ENCODE results near the gene PRR20G.

The PRR20G gene

DNA sequence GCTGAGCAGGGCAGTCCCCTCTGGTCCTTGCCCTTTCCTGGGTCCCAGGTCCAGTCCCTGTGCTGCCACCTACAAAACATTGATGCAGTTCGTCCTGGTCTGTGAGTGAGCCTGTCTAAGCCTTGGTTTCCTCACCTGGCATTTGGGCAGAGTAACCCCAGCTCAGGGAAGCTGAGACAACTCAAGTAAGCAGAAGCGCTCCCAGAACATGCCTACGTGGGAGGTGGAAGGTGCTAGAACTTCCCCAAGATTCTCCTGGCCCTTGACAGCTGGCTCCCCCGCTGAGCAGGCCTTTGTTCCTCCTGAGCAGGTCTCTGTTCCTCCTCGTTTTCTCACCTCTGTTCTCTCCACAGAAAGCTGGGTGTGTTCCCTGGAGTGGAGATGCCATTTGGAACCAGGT is 30.5 kb downstream of the PRR20G start:
- TF ChIP-seq, protein P1, sequence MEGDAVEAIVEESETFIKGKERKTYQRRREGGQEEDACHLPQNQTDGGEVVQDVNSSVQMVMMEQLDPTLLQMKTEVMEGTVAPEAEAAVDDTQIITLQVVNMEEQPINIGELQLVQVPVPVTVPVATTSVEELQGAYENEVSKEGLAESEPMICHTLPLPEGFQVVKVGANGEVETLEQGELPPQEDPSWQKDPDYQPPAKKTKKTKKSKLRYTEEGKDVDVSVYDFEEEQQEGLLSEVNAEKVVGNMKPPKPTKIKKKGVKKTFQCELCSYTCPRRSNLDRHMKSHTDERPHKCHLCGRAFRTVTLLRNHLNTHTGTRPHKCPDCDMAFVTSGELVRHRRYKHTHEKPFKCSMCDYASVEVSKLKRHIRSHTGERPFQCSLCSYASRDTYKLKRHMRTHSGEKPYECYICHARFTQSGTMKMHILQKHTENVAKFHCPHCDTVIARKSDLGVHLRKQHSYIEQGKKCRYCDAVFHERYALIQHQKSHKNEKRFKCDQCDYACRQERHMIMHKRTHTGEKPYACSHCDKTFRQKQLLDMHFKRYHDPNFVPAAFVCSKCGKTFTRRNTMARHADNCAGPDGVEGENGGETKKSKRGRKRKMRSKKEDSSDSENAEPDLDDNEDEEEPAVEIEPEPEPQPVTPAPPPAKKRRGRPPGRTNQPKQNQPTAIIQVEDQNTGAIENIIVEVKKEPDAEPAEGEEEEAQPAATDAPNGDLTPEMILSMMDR (IDR thresholded peaks at IDR 0.05; ENCODE audit: control insufficient read depth, insufficient read depth, low read depth, low read length, missing control alignments): no peak
- no peak for DNase-seq (ENCODE audit: low read depth)
- H3K4me3 ChIP-seq (ENCODE audit: control insufficient read depth, low read depth, low read length): no peak overlapping the region

DNA sequence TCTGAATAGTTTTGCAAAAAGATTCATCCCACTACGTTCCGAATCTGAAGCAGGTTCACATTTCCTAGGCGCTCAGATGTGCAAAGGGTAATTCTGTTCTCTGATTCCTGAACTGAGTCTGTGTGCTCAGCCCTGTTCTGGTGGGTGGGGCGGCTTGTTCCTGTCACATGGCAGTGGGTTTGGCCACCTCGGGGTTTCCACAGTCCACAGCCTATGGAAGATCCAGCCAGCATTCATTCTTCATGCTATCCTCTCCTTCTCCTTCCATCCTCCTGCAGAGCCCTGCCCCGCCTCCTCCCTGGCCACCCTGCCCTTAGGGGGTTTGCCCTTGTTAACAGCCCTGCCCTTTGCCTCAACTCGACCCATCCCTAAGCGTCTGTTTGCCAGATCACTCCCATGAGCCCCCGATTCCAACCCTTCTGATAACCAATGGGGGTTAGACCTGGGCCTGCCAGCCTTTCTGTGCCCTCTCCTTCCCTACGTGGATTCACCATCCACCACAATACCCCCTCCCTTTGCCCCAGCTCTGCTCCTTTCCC is 31.0 kb downstream of the PRR20G start:
- no peak for DNase-seq (ENCODE audit: low read depth)
- TF ChIP-seq, protein P1 (IDR thresholded peaks at IDR 0.05; ENCODE audit: control insufficient read depth, insufficient read depth, low read depth, low read length, missing control alignments): no peak
- H3K4me3 ChIP-seq (ENCODE audit: control insufficient read depth, low read depth, low read length): no peak overlapping the region

DNA sequence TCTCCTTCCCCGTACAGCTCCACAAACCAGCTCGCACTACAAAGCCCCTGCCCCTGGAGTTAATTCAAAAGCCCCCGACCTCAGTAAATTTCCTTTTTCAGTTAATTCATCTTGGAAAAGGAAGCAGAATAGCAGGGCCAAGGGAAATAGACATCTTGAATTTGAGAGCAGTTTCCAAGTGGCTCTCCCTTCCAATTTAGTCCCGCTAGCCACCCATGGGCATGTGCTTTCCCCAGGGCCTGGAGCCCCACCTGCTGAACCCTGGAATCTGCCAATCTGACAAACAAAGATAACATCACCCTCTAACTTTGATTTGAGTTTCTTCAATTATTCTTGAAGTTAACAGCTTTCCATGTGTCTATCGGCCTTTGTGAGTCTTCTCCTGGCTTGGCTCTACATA is 31.7 kb downstream of the PRR20G start:
- H3K4me3 ChIP-seq (ENCODE audit: control insufficient read depth, low read depth, low read length): no peak overlapping the region
- TF ChIP-seq, protein P1 (IDR thresholded peaks at IDR 0.05; ENCODE audit: control insufficient read depth, insufficient read depth, low read depth, low read length, missing control alignments): no peak
- no peak for DNase-seq (ENCODE audit: low read depth)

DNA sequence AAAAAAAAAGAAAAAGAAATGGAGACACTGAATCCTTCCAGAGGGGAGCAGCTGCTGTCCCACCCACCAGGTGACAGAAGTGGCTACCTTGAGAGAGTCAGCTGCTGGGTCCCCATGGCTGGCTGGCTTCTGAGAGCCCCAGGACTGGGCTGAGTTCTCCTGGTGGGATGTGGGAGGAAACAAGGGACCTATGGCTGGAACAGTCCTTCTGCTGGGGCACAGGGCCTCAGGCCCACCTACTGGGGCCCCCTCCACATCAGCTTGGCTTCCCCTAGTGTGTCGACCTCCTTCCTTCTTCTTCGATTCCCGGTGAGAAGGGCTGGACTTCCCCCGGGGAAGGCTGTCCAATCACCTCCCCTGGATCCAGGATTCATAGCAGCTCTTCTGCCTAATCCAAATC is 32.3 kb downstream of the PRR20G start:
- DNase-seq (ENCODE audit: low read depth): no peak
- H3K4me3 ChIP-seq (ENCODE audit: control insufficient read depth, low read depth, low read length): no peak overlapping the region
- TF ChIP-seq, protein P1 (IDR thresholded peaks at IDR 0.05; ENCODE audit: control insufficient read depth, insufficient read depth, low read depth, low read length, missing control alignments): no peak

DNA sequence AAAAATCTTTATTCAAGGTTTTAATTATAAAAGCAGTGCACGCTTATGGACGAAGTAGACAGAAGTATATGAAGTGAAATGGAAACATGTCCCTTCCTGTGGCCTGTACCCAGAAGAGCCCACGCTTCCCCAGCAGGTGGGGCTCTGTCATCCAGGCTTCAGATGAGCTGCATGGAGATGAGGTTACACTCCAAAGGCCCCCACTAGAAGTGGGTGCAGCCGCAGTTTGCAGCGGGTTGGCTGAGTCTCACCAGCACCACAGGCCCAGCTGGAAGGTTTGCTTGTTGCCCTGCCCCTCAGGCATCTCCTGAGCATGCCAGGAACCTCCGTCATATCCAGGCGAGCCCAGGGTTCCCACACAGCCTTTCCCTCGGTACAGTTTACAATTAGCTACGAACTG is 33.1 kb downstream of the PRR20G start:
- H3K4me3 ChIP-seq (ENCODE audit: control insufficient read depth, low read depth, low read length): no peak overlapping the region
- TF ChIP-seq, protein P1 (IDR thresholded peaks at IDR 0.05; ENCODE audit: control insufficient read depth, insufficient read depth, low read depth, low read length, missing control alignments): peak; percentile 46
- DNase-seq (ENCODE audit: low read depth): no peak

DNA sequence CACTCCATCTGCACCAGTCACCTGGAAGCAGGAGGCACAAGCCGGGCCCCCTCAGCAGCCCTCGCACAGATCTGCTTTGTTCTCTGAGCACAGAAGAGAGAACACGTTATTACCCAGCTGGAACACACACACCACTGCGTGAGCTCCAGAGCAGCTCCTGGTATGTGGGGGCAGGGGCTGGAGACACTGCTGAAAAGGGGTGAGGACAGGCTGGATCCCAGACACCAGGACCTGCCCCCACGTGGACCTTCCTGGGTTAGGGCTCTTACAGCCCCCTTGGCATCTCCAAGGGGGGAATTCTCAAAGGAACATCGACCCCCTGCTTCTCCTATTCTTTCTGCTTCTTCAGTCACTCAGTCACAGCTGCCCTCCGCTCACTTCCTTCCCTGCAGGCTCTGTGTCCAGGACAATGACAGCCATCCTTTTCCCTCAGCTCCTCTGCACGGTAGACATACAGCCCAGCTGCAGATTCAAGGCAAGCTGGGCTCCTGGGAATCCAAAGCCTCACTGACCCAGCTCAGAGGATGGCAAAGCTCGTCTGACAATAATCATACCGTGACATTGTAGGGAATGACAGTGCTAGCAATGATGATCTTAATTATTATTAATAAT is 33.7 kb downstream of the PRR20G start:
- DNase-seq (ENCODE audit: low read depth): no peak
- no peak overlapping the region for H3K4me3 ChIP-seq (ENCODE audit: control insufficient read depth, low read depth, low read length)
- TF ChIP-seq, protein P1 (IDR thresholded peaks at IDR 0.05; ENCODE audit: control insufficient read depth, insufficient read depth, low read depth, low read length, missing control alignments): no peak
